Placental pericyte (primary cell): ENCODE results near the gene SERPINA10. TPM values are rescaled to one million over a fixed set of nuclear protein-coding genes. Genes with fewer than 3 reads are reported as not detected.

ENCODE experiments used
- total RNA-seq: library from RNA; depleted of rRNA; stranded (reverse); fragments of >200 nt; gene quantifications from 2 replicates; pipeline ENCODE4 v1.2.3, GENCODE V29; 2012

The SERPINA10 gene
- not detected in 2 replicates for total RNA-seq

GRCh38 chr14:94292872-94293577 is at the start of gene SERPINA10:
TSS of gene SERPINA10 (minus strand) at chr14:94293268. CDS start at chr14:94290593, 2,675 bp downstream.

GRCh38 chr14:94322648-94323570 is 29.8 kb upstream of the SERPINA10 start, which contains the start of gene SERPINA6:
TSS of gene SERPINA6 (minus strand) at chr14:94323336. CDS start at chr14:94314648, 8,688 bp downstream.

Other genes with a start within 250 kb of the SERPINA10 start
- gene DDX24, start 212.1 kb downstream of the SERPINA10 start, total RNA-seq: 102 and 134 TPM in 2 replicates
- gene IFI27L1, start 212.0 kb downstream of the SERPINA10 start, total RNA-seq: 4.6 and 10.7 TPM in 2 replicates
- gene IFI27, start 182.5 kb downstream of the SERPINA10 start, total RNA-seq: 16.9 and 43.2 TPM in 2 replicates
- 61.5 and 62.6 TPM in 2 replicates for gene IFI27L2, start 163.7 kb downstream of the SERPINA10 start, total RNA-seq
- 0.43 and 0.88 TPM in 2 replicates for gene PPP4R4, start 118.9 kb downstream of the SERPINA10 start, total RNA-seq
- not detected in 2 replicates for gene SERPINA6, start 30.1 kb upstream of the SERPINA10 start, total RNA-seq
- not detected in 2 replicates for gene SERPINA2, start 73.4 kb upstream of the SERPINA10 start, total RNA-seq
- gene SERPINA1, start 95.3 kb upstream of the SERPINA10 start, total RNA-seq: 0.22 TPM in 1 of 2 replicates, not detected in the other
- not detected in 2 replicates for gene SERPINA11, start 159.5 kb upstream of the SERPINA10 start, total RNA-seq
- gene SERPINA9, start 182.9 kb upstream of the SERPINA10 start, total RNA-seq: 0.43 TPM in 1 of 2 replicates, not detected in the other
- not detected in 2 replicates for gene SERPINA12, start 216.2 kb upstream of the SERPINA10 start, total RNA-seq